ENCODE data around the gene ELOVL3. TPM values are rescaled to one million over a fixed set of nuclear protein-coding genes. Genes with fewer than 3 reads are reported as not detected.
A peak's percentile ranks its signal among the peaks of the same experiment; 100 is the strongest.
"Not testable (repeated sequence)": the region's sequence is repeated elsewhere in the genome, so short reads cannot be mapped to it uniquely, and the experiment has no call there.

The ELOVL3 gene
- total RNA-seq, 2 experiments from 2014 or later = not detected

- CTCF ChIA-PET = interaction anchor here (1.0 to 16.9 kb wide), 3 partner anchors 11 to 112 kb away, joined by 3 to 685 read pairs (median 26); no protein-coding TSS in a partner anchor
- Mint-ChIP-seq H3K27me3 (ENCODE audit: low read depth) (peaks cover 26% of the 10 kb centered on the region), H3K36me3 (ENCODE audit: low read depth) (no peaks in the 10 kb centered on the region), H3K9me3 (no peaks in the 10 kb centered on the region), H3K27ac (no peak within 1 kb of the TSS), H3K4me1 (ENCODE audit: low read depth) (peaks cover 20% of the 10 kb centered on the region), H3K4me3 (peak within 1 kb of the TSS; percentile 86)
- intact Hi-C loops (cut with micrococcal nuclease) = loop anchor here (1.0 kb wide), 1 partner anchor 261 kb away; the partner anchor contains the start of gene ACTR1A
- peak; percentile 91 for DNase-seq
These were observed 15.5 kb downstream of the ELOVL3 start, which contains the start of gene PITX3 for GRCh38 chr10:102241444-102242117. Gene PITX3, minus strand, starts transcription at chr10:102241512. Its CDS starts 9,432 bp downstream, at chr10:102232080.

GRCh38 chr10:102242118-102242485, 16.0 kb downstream of the ELOVL3 start:
- H3K4me3 Mint-ChIP-seq = peak overlapping the region; percentile 86
- H3K4me1 Mint-ChIP-seq (ENCODE audit: low read depth) = peaks cover 25% of the 10 kb centered on the region
- peaks cover 21% of the 10 kb centered on the region for H3K27me3 Mint-ChIP-seq (ENCODE audit: low read depth)
- no peaks in the 10 kb centered on the region for H3K9me3 Mint-ChIP-seq
- no peaks in the 10 kb centered on the region for H3K36me3 Mint-ChIP-seq (ENCODE audit: low read depth)
- intact Hi-C loops (cut with micrococcal nuclease) = no loop called here
- no peak overlapping the region for H3K27ac Mint-ChIP-seq
- CTCF ChIA-PET = interaction anchor here (4.2 kb wide), 1 partner anchor 12 kb away, joined by 26 read pairs; no protein-coding TSS in a partner anchor
- DNase-seq = no peak

GRCh38 chr10:102243309-102243708, 17.2 kb downstream of the ELOVL3 start:
- CTCF ChIA-PET = interaction anchor here (4.5 kb wide), 1 partner anchor 12 kb away, joined by 36 read pairs; no protein-coding TSS in a partner anchor
- H3K4me3 Mint-ChIP-seq = no peak overlapping the region
- intact Hi-C loops (cut with micrococcal nuclease) = no loop called here
- H3K9me3 Mint-ChIP-seq = no peaks in the 10 kb centered on the region
- DNase-seq = no peak
- H3K27me3 Mint-ChIP-seq (ENCODE audit: low read depth) = peaks cover 21% of the 10 kb centered on the region
- H3K4me1 Mint-ChIP-seq (ENCODE audit: low read depth) = peaks cover 35% of the 10 kb centered on the region
- peaks cover 4% of the 10 kb centered on the region for H3K36me3 Mint-ChIP-seq (ENCODE audit: low read depth)
- no peak overlapping the region for H3K27ac Mint-ChIP-seq

GRCh38 chr10:102245082-102245931, 19.2 kb downstream of the ELOVL3 start, which contains the start of gene GBF1:
Gene GBF1, plus strand, starts transcription at chr10:102245532. Its CDS starts 13,407 bp downstream, at chr10:102258939.
- DNase-seq = peak; percentile 95
- H3K9me3 Mint-ChIP-seq = no peaks in the 10 kb centered on the region
- peaks cover 15% of the 10 kb centered on the region for H3K27me3 Mint-ChIP-seq (ENCODE audit: low read depth)
- H3K4me3 Mint-ChIP-seq = peak within 1 kb of the TSS; percentile 92
- CTCF ChIA-PET = interaction anchor here (0.5 to 6.8 kb wide), 6 partner anchors 14 to 748 kb away, joined by 3 to 63 read pairs (median 5); partner anchors contain the start of genes ARL3 and SFXN2
- peaks cover 42% of the 10 kb centered on the region for H3K4me1 Mint-ChIP-seq (ENCODE audit: low read depth)
- peaks cover 5% of the 10 kb centered on the region for H3K36me3 Mint-ChIP-seq (ENCODE audit: low read depth)
- H3K27ac Mint-ChIP-seq = peak within 1 kb of the TSS; percentile 86
- intact Hi-C loops (cut with micrococcal nuclease) = loop anchor here (1.0 to 5.0 kb wide), 10 partner anchors 22 to 467 kb away; partner anchors contain the start of genes ACTR1A, ARL3, NOLC1 and SFXN2

GRCh38 chr10:102245932-102246251, 19.8 kb downstream of the ELOVL3 start:
- H3K36me3 Mint-ChIP-seq (ENCODE audit: low read depth) = peaks cover 5% of the 10 kb centered on the region
- CTCF ChIA-PET = interaction anchor here (1.1 to 6.8 kb wide), 3 partner anchors 15 to 106 kb away, joined by 6 to 63 read pairs (median 36); no protein-coding TSS in a partner anchor
- no peak for DNase-seq
- no peaks in the 10 kb centered on the region for H3K9me3 Mint-ChIP-seq
- H3K4me3 Mint-ChIP-seq = peak overlapping the region; percentile 92
- intact Hi-C loops (cut with micrococcal nuclease) = loop anchor here (1.0 to 5.0 kb wide), 10 partner anchors 21 to 466 kb away; partner anchors contain the start of genes ACTR1A, ARL3, NOLC1 and SFXN2
- peaks cover 39% of the 10 kb centered on the region for H3K4me1 Mint-ChIP-seq (ENCODE audit: low read depth)
- H3K27me3 Mint-ChIP-seq (ENCODE audit: low read depth) = peaks cover 11% of the 10 kb centered on the region
- H3K27ac Mint-ChIP-seq = peak overlapping the region; percentile 86

- Mint-ChIP-seq H3K27ac (peak overlapping the region; percentile 2), H3K4me1 (ENCODE audit: low read depth) (peaks cover 37% of the 10 kb centered on the region), H3K9me3 (no peaks in the 10 kb centered on the region), H3K4me3 (peak overlapping the region; percentile 92), H3K36me3 (ENCODE audit: low read depth) (peaks cover 5% of the 10 kb centered on the region), H3K27me3 (ENCODE audit: low read depth) (peaks cover 9% of the 10 kb centered on the region)
- CTCF ChIA-PET = interaction anchor here (0.6 to 6.8 kb wide), 3 partner anchors 15 to 153 kb away, joined by 3 to 63 read pairs (median 36); no protein-coding TSS in a partner anchor
- no peak for DNase-seq
- intact Hi-C loops (cut with micrococcal nuclease) = loop anchor here (5.0 kb wide), 2 partner anchors 129 to 466 kb away; partner anchors contain the start of genes ARL3 and SFXN2
These were observed 20.2 kb downstream of the ELOVL3 start for GRCh38 chr10:102246261-102246660.

GRCh38 chr10:102247734-102248133, 21.6 kb downstream of the ELOVL3 start:
- intact Hi-C loops (cut with micrococcal nuclease) = loop anchor here (5.0 kb wide), 2 partner anchors 130 to 465 kb away; partner anchors contain the start of genes ARL3 and SFXN2
- H3K27me3 Mint-ChIP-seq (ENCODE audit: low read depth) = peaks cover 5% of the 10 kb centered on the region
- H3K36me3 Mint-ChIP-seq (ENCODE audit: low read depth) = peaks cover 5% of the 10 kb centered on the region
- no peaks in the 10 kb centered on the region for H3K9me3 Mint-ChIP-seq
- H3K4me1 Mint-ChIP-seq (ENCODE audit: low read depth) = peaks cover 35% of the 10 kb centered on the region
- no peak overlapping the region for H3K27ac Mint-ChIP-seq
- CTCF ChIA-PET = interaction anchor here (0.8 to 6.8 kb wide), 4 partner anchors 14 to 104 kb away, joined by 3 to 63 read pairs (median 5); no protein-coding TSS in a partner anchor
- no peak for DNase-seq
- no peak overlapping the region for H3K4me3 Mint-ChIP-seq

GRCh38 chr10:102252508-102252907, 26.4 kb downstream of the ELOVL3 start:
- H3K27me3 Mint-ChIP-seq (ENCODE audit: low read depth); H3K27ac Mint-ChIP-seq; DNase-seq; H3K4me3 Mint-ChIP-seq; H3K36me3 Mint-ChIP-seq (ENCODE audit: low read depth); intact Hi-C loops (cut with micrococcal nuclease); H3K9me3 Mint-ChIP-seq: not testable (repeated sequence)
- peaks cover 24% of the 10 kb centered on the region for H3K4me1 Mint-ChIP-seq (ENCODE audit: low read depth)
- CTCF ChIA-PET = interaction anchor here (0.7 to 1.2 kb wide), 4 partner anchors 20 to 135 kb away, joined by 3 to 5 read pairs (median 4); no protein-coding TSS in a partner anchor

GRCh38 chr10:102254426-102254825, 28.3 kb downstream of the ELOVL3 start:
- DNase-seq = no peak
- Mint-ChIP-seq H3K27ac (no peak overlapping the region), H3K4me1 (ENCODE audit: low read depth) (peaks cover 15% of the 10 kb centered on the region), H3K27me3 (ENCODE audit: low read depth) (no peaks in the 10 kb centered on the region), H3K36me3 (ENCODE audit: low read depth) (peaks cover 6% of the 10 kb centered on the region), H3K9me3 (no peaks in the 10 kb centered on the region), H3K4me3 (no peak overlapping the region)
- intact Hi-C loops (cut with micrococcal nuclease) = no loop called here
- CTCF ChIA-PET = interaction anchor here (1.1 kb wide), 1 partner anchor 23 kb away, joined by 5 read pairs; no protein-coding TSS in a partner anchor

GRCh38 chr10:102255404-102255803, 29.3 kb downstream of the ELOVL3 start:
- Mint-ChIP-seq H3K4me3 (no peak overlapping the region), H3K36me3 (ENCODE audit: low read depth) (peaks cover 10% of the 10 kb centered on the region), H3K27ac (no peak overlapping the region), H3K4me1 (ENCODE audit: low read depth) (peaks cover 14% of the 10 kb centered on the region), H3K27me3 (ENCODE audit: low read depth) (no peaks in the 10 kb centered on the region), H3K9me3 (no peaks in the 10 kb centered on the region)
- intact Hi-C loops (cut with micrococcal nuclease) = no loop called here
- CTCF ChIA-PET = interaction anchor here (0.7 to 1.6 kb wide), 3 partner anchors 11 to 94 kb away, joined by 3 to 5 read pairs (median 3); no protein-coding TSS in a partner anchor
- no peak for DNase-seq

GRCh38 chr10:102261196-102261595, 35.1 kb downstream of the ELOVL3 start:
- peaks cover 21% of the 10 kb centered on the region for H3K4me1 Mint-ChIP-seq (ENCODE audit: low read depth)
- intact Hi-C loops (cut with micrococcal nuclease) = no loop called here
- CTCF ChIA-PET = interaction anchor here (0.7 kb wide), 2 partner anchors 61 to 87 kb away, joined by 3 read pairs; no protein-coding TSS in a partner anchor
- no peaks in the 10 kb centered on the region for H3K27me3 Mint-ChIP-seq (ENCODE audit: low read depth)
- no peak overlapping the region for H3K27ac Mint-ChIP-seq
- DNase-seq = no peak
- H3K9me3 Mint-ChIP-seq = no peaks in the 10 kb centered on the region
- peaks cover 22% of the 10 kb centered on the region for H3K36me3 Mint-ChIP-seq (ENCODE audit: low read depth)
- H3K4me3 Mint-ChIP-seq = no peak overlapping the region

Measured in activated naive CD4-positive, alpha-beta T cell treated with anti-CD3 and anti-CD28 coated beads for 36 hours (primary cell).